Osteoblast (primary cell): ENCODE measurements around the gene MTR. TPM values are rescaled to one million over a fixed set of nuclear protein-coding genes. Genes with fewer than 3 reads are reported as not detected.

Experiments used
- DNase-seq: peaks from one replicate; pipeline ENCODE4 v3.0.0; 2011; ENCODE audit warnings: low spot score, mixed read lengths; ENCODE audit not compliant: insufficient read length; ENCODE audit errors: missing footprints
- H2AFZ ChIP-seq: 2 replicates; pipeline ENCODE4 v1.6.0; 2011; ENCODE audit warnings: mild to moderate bottlenecking, low read length
- H3K27ac ChIP-seq: 2 replicates; pipeline ENCODE4 v1.5.1; 2011; ENCODE audit warnings: mild to moderate bottlenecking, low read depth, low read length, moderate library complexity
- H3K27me3 ChIP-seq: 2 replicates; pipeline ENCODE4 v1.6.0; 2012; ENCODE audit warnings: mild to moderate bottlenecking, control low read depth, inconsistent platforms, low read length, moderate library complexity; ENCODE audit not compliant: insufficient read depth
- H3K36me3 ChIP-seq: 2 replicates; pipeline ENCODE4 v1.5.1; 2011; ENCODE audit warnings: mild to moderate bottlenecking, low read length, control low read depth, moderate library complexity; ENCODE audit not compliant: insufficient read depth
- H3K4me1 ChIP-seq: 2 replicates; pipeline ENCODE4 v1.5.1; 2011; ENCODE audit warnings: mild to moderate bottlenecking, low read length, control low read depth, moderate library complexity; ENCODE audit not compliant: insufficient read depth
- H3K4me2 ChIP-seq: 2 replicates; pipeline ENCODE4 v1.6.0; 2011; ENCODE audit warnings: mild to moderate bottlenecking, low read length; ENCODE audit not compliant: insufficient read depth
- H3K4me3 ChIP-seq: fragments of 200-600 bp; sonication (generic); 3 replicates; pipeline ENCODE4 v1.5.1; 2012; ENCODE audit warnings: mild to moderate bottlenecking, low read length, inconsistent platforms; ENCODE audit not compliant: insufficient read depth
- H3K79me2 ChIP-seq: 2 replicates; pipeline ENCODE4 v1.6.0; 2012; ENCODE audit warnings: mild to moderate bottlenecking, low read length, control low read depth, inconsistent platforms; ENCODE audit not compliant: insufficient read depth
- H3K9me3 ChIP-seq: 2 replicates; pipeline ENCODE4 v1.5.1; 2011; ENCODE audit warnings: low read depth, low read length, control low read depth
- H4K20me1 ChIP-seq: 2 replicates; pipeline ENCODE4 v1.6.0; 2012; ENCODE audit warnings: mild to moderate bottlenecking, low read length, control low read depth; ENCODE audit not compliant: insufficient read depth
- total RNA-seq: library from RNA; depleted of rRNA; stranded (reverse); fragments of >200 nt; gene quantifications from 2 replicates; pipeline ENCODE4 v1.2.3, GENCODE V29; 2012
- TF ChIP-seq, protein P1 (sequence below): IDR thresholded peaks from 2 replicates; pipeline ENCODE4 v1.5.1; 2011; ENCODE audit warnings: mild to moderate bottlenecking, low read depth, low read length, moderate library complexity; ENCODE audit errors: extremely low read depth

MTR gene
- 28.6 and 30.0 TPM in 2 replicates for total RNA-seq

DNA sequence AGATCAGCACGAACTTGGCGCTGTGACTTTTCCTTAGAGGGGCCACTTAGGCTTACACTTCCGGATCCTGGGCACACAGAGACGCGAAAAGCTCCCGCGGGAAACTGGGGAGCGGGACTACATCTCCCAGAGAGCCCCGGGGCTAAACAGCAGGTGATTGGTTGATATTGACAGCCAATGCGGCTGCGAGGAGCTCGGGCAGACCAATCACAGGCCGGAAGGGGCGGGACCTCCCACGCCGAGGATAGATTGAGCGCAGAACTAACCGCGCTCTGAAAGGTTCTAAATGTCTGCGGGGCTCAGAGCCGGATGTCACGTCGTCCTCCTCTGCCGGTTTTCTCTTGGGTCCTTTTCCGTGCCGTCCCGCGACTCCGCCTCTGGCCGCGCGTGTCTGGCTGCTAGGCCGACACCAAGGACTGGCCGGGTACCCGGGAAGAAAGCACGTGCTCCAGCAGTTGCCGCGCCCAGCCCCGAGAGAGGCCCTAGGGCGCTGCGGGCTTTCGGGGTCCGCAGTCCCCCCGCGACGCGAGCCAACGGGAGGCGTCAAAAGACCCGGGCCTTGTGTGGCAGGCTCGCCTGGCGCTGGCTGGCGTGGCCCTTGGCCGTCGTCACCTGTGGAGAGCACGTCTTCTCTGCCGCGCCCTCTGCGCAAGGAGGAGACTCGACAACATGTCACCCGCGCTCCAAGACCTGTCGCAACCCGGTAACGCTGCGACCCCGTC is at the start of gene MTR:
Gene MTR, plus strand, starts transcription at position 258 of the 722 bp plus-strand sequence. Its CDS starts 412 bp downstream, at position 670.
- peak; percentile 98 for DNase-seq
- H3K36me3 ChIP-seq, result no peaks in the 10 kb centered on the region
- H3K9me3 ChIP-seq, result no peaks in the 10 kb centered on the region
- H4K20me1 ChIP-seq, result no peaks in the 10 kb centered on the region
- peak within 1 kb of the TSS; percentile 82 for H3K4me3 ChIP-seq
- peak within 1 kb of the TSS; percentile 85 for H3K4me2 ChIP-seq
- peaks cover 6% of the 10 kb centered on the region for H3K4me1 ChIP-seq
- TF ChIP-seq, protein P1, sequence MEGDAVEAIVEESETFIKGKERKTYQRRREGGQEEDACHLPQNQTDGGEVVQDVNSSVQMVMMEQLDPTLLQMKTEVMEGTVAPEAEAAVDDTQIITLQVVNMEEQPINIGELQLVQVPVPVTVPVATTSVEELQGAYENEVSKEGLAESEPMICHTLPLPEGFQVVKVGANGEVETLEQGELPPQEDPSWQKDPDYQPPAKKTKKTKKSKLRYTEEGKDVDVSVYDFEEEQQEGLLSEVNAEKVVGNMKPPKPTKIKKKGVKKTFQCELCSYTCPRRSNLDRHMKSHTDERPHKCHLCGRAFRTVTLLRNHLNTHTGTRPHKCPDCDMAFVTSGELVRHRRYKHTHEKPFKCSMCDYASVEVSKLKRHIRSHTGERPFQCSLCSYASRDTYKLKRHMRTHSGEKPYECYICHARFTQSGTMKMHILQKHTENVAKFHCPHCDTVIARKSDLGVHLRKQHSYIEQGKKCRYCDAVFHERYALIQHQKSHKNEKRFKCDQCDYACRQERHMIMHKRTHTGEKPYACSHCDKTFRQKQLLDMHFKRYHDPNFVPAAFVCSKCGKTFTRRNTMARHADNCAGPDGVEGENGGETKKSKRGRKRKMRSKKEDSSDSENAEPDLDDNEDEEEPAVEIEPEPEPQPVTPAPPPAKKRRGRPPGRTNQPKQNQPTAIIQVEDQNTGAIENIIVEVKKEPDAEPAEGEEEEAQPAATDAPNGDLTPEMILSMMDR, result no peak
- H3K27ac ChIP-seq, result peak within 1 kb of the TSS; percentile 88
- H2AFZ ChIP-seq, result peak within 1 kb of the TSS; percentile 93
- peaks cover 41% of the 10 kb centered on the region for H3K79me2 ChIP-seq
- H3K27me3 ChIP-seq, result no peaks in the 10 kb centered on the region

DNA sequence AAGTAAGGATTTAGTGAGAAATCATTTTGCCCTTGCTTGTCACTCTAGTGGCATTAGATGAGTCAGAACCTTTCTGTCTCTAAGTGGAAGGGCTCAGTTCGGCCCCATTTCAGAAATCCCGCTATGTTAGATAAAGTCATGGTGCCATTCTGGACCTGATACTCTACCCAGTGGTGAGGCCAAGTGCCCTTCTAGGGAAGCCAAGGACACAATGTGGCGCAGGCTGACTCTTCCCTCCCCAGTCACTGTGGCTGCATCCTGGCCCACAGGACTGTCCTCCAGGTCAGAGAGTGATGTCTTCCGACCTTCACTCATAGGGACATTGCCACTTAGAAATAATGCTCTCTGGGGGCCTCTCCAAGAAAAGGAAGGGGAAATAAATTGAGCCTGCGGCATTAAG is 48.3 kb upstream of the MTR start:
- DNase-seq, result no peak
- H3K36me3 ChIP-seq, result no peaks in the 10 kb centered on the region
- TF ChIP-seq, protein P1, result no peak

DNA sequence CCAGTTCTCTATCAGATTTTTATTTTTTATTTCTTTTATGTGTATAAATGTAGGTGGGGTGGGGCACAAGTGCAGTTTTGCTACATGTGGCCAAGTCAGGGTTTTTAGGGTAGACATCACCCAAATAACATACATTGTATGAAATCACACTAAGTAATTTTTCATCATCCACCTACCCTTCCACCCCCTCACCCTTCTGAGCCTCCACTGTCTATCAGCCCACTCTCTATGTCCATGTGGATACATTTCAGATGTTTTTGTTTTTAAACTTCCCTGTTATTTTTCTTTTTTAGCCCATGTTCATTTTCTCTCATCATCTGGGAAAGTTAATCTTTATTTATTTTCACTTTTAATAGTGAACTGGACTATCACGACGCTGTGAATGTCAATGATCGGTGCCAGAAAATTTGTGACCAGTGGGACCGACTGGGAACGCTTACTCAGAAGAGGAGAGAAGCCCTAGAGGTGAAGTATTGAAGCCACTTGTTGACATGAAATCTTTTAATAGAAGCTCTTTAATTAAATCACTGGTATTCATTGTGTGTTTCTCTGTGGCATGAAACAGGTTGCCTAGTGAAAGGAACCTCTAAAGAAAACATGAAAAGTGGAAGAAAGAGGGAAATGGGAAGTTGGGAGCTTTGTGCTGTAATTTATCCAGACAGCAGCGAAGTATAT is 47.6 kb upstream of the MTR start:
- Histone ChIP-seq H3K4me2 (no peak overlapping the region), H2AFZ (no peak overlapping the region), H3K27me3 (no peaks in the 10 kb centered on the region), H3K36me3 (no peaks in the 10 kb centered on the region), H3K79me2 (no peaks in the 10 kb centered on the region), H4K20me1 (no peaks in the 10 kb centered on the region), H3K9me3 (no peaks in the 10 kb centered on the region), H3K4me3 (no peak overlapping the region), H3K4me1 (no peaks in the 10 kb centered on the region), H3K27ac (no peak overlapping the region)
- TF ChIP-seq, protein P1, result no peak
- no peak for DNase-seq

More for the DNA sequence above, 48.3 kb upstream of the MTR start:
- H4K20me1 ChIP-seq, result no peaks in the 10 kb centered on the region
- no peak overlapping the region for H2AFZ ChIP-seq
- no peak overlapping the region for H3K4me3 ChIP-seq
- no peaks in the 10 kb centered on the region for H3K27me3 ChIP-seq
- no peaks in the 10 kb centered on the region for H3K4me1 ChIP-seq
- no peaks in the 10 kb centered on the region for H3K79me2 ChIP-seq
- no peak overlapping the region for H3K27ac ChIP-seq
- H3K9me3 ChIP-seq, result no peaks in the 10 kb centered on the region
- H3K4me2 ChIP-seq, result no peak overlapping the region

DNA sequence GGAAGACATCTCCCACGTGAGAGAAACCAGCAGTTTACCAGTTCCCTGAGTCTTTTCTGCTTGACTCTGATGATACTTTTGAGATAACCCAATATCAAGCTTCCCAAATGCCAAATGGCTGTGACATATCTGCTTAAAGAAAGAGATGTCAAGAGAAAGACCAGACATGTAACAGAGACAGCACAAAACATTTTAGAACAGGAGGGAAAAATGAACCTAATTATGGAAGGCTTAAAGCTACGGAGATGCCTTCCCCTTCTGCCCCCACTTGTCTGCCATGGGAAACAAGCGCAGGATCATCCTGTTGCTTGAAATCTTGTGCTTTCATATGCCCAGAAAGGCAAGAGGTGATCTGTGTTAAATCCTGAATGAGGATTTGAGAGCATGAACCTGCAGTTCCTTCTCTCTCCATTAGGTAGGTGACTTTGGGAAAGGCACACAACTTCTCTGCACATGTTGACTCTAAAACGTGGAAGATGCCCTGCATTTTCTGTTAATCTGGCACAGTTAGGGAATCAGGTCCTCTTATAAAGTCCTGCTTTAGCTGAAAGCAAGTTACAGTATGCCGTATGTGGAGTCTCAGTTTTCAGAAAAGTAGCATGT is 46.7 kb upstream of the MTR start:
- no peaks in the 10 kb centered on the region for H3K27me3 ChIP-seq
- TF ChIP-seq, protein P1, result peak; percentile 12
- no peak for DNase-seq

More for the DNA sequence above, 46.7 kb upstream of the MTR start:
- H3K36me3 ChIP-seq, result no peaks in the 10 kb centered on the region
- no peak overlapping the region for H3K4me2 ChIP-seq
- H4K20me1 ChIP-seq, result no peaks in the 10 kb centered on the region
- H3K79me2 ChIP-seq, result no peaks in the 10 kb centered on the region
- H3K4me1 ChIP-seq, result no peaks in the 10 kb centered on the region
- no peak overlapping the region for H3K4me3 ChIP-seq
- no peaks in the 10 kb centered on the region for H3K9me3 ChIP-seq
- H2AFZ ChIP-seq, result no peak overlapping the region
- no peak overlapping the region for H3K27ac ChIP-seq
